Chondrocyte (in vitro differentiated cells): ENCODE measurements around the gene LSM6. TPM values are rescaled to one million over a fixed set of nuclear protein-coding genes. Genes with fewer than 3 reads are reported as not detected.

Experiments used
- DNase-seq: peaks from one replicate; pipeline ENCODE4 v3.0.0; 2021; ENCODE audit warnings: mixed read lengths, low spot score
- H3K27ac Mint-ChIP-seq: one replicate; pipeline ENCODE4 v1.8.0; 2021; ENCODE audit warnings: mild to moderate bottlenecking, moderate library complexity, mixed read lengths; ENCODE audit not compliant: unreplicated experiment
- H3K27me3 Mint-ChIP-seq: 2 replicates; pipeline ENCODE4 v1.8.0; 2021; ENCODE audit warnings: low read depth, mixed read lengths
- H3K36me3 Mint-ChIP-seq: 2 replicates; pipeline ENCODE4 v1.8.0; 2021; ENCODE audit warnings: low read depth, mixed read lengths
- H3K4me1 Mint-ChIP-seq: 2 replicates; pipeline ENCODE4 v1.8.0; 2021; ENCODE audit warnings: low read depth, mild to moderate bottlenecking, mixed read lengths
- H3K4me3 Mint-ChIP-seq: one replicate; pipeline ENCODE4 v1.8.0; 2021; ENCODE audit warnings: mild to moderate bottlenecking, moderate library complexity, mixed read lengths; ENCODE audit not compliant: unreplicated experiment
- H3K9me3 Mint-ChIP-seq: 2 replicates; pipeline ENCODE4 v1.8.0; 2021; ENCODE audit warnings: low read depth, mixed read lengths
- total RNA-seq: library from RNA; stranded (reverse); gene quantifications from 3 replicates; pipeline ENCODE4 v1.2.1, GENCODE V29; 2021
- TF ChIP-seq, protein P1 (sequence below): fragments of 200-600 bp; sonication (generic); IDR thresholded peaks from 2 replicates; pipeline ENCODE4 v1.5.0; 2021; ENCODE audit warnings: antibody characterized with exemption, mild to moderate bottlenecking, moderate library complexity

The LSM6 gene
- total RNA-seq, 1 donor from 2014 or later: 15.3 TPM

DNA sequence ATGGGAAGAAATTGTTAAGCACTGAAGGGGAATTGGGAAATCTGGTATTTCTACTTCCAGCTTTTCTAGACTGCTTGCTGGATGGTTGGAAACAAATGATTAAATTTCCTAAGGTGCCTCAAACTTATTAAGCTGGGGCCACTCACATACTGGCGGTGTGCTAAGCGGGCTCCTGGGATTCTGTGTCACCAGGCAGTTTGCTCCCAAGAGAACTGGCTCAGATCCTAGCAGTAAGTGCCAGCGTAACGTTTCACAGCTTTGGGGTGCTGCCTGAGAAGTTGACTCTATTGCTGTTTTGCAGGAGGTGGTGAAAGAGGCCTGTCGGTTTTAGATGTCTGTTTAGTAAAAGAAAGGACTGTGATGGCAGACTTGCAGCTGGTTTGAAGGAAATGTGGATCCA lies 31.9 kb downstream of the LSM6 start:
- Mint-ChIP-seq H3K36me3 (peaks cover 4% of the 10 kb centered on the region), H3K27ac (no peak overlapping the region), H3K4me1 (no peaks in the 10 kb centered on the region), H3K9me3 (peaks cover 9% of the 10 kb centered on the region), H3K27me3 (peaks cover 2% of the 10 kb centered on the region), H3K4me3 (no peak overlapping the region)
- TF ChIP-seq, protein P1, sequence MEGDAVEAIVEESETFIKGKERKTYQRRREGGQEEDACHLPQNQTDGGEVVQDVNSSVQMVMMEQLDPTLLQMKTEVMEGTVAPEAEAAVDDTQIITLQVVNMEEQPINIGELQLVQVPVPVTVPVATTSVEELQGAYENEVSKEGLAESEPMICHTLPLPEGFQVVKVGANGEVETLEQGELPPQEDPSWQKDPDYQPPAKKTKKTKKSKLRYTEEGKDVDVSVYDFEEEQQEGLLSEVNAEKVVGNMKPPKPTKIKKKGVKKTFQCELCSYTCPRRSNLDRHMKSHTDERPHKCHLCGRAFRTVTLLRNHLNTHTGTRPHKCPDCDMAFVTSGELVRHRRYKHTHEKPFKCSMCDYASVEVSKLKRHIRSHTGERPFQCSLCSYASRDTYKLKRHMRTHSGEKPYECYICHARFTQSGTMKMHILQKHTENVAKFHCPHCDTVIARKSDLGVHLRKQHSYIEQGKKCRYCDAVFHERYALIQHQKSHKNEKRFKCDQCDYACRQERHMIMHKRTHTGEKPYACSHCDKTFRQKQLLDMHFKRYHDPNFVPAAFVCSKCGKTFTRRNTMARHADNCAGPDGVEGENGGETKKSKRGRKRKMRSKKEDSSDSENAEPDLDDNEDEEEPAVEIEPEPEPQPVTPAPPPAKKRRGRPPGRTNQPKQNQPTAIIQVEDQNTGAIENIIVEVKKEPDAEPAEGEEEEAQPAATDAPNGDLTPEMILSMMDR: no peak
- DNase-seq: no peak

DNA sequence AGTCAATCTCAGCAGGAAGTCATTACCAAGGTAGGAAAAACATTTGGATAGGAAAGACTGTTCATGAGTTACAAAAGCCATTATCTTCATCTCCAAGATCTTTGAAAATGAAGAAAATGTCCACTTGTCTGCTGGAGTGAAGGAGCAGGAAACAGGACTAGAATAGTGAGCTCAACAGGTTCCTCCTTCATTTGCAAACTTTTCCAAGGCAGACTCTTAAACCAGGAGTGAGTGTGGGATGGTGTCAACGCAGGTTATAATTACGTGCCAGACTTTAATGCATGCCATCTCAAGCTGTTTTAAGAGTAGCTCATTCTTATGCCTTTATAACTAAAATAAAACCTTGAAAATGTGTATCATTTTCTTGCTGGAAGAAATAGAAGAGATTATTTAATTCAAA lies 35.4 kb downstream of the LSM6 start:
- no peaks in the 10 kb centered on the region for H3K9me3 Mint-ChIP-seq
- H3K36me3 Mint-ChIP-seq: no peaks in the 10 kb centered on the region
- TF ChIP-seq, protein P1: no peak
- H3K4me1 Mint-ChIP-seq: no peaks in the 10 kb centered on the region
- DNase-seq: no peak
- peaks cover 2% of the 10 kb centered on the region for H3K27me3 Mint-ChIP-seq
- no peak overlapping the region for H3K4me3 Mint-ChIP-seq
- H3K27ac Mint-ChIP-seq: no peak overlapping the region

DNA sequence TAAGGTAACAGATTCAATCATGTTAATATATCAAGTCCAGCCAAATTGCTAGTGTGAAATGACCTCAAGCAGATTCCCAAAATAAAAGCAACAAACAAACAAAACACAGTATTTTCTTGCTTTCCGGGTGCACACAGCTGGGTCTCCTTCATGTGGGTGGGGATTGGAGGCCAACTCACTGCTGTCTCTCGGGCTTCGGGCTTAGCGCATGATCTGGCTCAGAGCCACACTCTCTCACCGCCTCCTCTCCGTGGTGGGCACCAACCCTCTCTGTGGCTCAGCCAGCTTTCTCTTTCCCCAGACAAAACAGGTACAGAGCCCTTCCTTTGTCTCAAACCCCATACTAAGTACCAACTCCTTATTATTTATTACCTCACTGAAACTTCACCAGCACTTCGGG lies 35.9 kb downstream of the LSM6 start:
- Mint-ChIP-seq H3K9me3 (no peaks in the 10 kb centered on the region), H3K36me3 (no peaks in the 10 kb centered on the region), H3K27ac (no peak overlapping the region), H3K4me1 (no peaks in the 10 kb centered on the region), H3K4me3 (no peak overlapping the region), H3K27me3 (peaks cover 2% of the 10 kb centered on the region)
- TF ChIP-seq, protein P1: no peak
- DNase-seq: no peak

DNA sequence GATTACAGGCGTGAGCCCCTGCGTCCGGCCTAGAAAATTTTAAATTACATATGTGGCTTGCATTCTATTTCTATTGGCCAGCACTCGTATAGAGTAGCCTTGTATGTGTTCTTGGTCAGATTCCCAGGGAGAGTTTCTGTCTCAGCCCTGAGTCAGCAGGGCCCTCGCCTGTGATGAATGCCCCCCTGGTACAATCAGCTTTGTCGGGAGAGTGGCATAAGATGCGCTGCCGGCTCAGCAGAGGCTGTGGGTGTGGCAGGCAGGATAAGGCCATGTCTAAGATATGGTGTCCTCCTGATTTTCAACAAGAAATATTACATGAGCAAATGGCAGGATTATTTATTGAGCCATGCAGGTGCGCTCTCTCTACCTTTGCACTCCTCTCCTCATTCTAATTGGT lies 37.3 kb downstream of the LSM6 start:
- H3K4me1 Mint-ChIP-seq: no peaks in the 10 kb centered on the region
- no peak for DNase-seq
- no peak overlapping the region for H3K4me3 Mint-ChIP-seq
- H3K36me3 Mint-ChIP-seq: no peaks in the 10 kb centered on the region
- TF ChIP-seq, protein P1: no peak
- H3K27ac Mint-ChIP-seq: no peak overlapping the region
- H3K27me3 Mint-ChIP-seq: peaks cover 2% of the 10 kb centered on the region
- H3K9me3 Mint-ChIP-seq: no peaks in the 10 kb centered on the region

DNA sequence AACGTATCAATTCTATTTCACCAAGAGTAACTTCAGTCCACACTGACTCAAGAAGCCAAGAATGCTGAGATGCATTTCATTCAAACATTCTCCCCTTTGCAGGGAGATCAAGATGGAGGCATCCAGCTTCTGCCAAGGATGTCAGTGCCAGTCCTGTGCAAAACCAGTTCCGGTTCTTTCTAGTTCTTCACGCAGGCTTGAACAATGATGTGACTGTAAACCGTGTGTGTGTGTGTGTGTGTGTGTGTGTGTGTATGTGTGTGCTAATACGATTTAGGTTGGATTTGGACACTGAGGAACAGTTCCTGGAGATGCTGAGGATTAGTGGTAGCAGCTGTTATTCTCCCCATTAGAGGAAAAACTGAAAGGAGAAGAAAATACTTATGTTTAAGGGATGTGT lies 38.7 kb downstream of the LSM6 start, which contains the start of gene REELD1:
Gene REELD1, plus strand, starts transcription at position 301 of the 400 bp plus-strand sequence. CDS start 2,415 bp downstream, outside the sequence.
- Mint-ChIP-seq H3K4me3 (no peak within 1 kb of the TSS), H3K27ac (no peak within 1 kb of the TSS), H3K27me3 (peaks cover 2% of the 10 kb centered on the region)

More for the DNA sequence above, 38.7 kb downstream of the LSM6 start, which contains the start of gene REELD1:
- no peaks in the 10 kb centered on the region for H3K9me3 Mint-ChIP-seq
- H3K36me3 Mint-ChIP-seq: no peaks in the 10 kb centered on the region
- TF ChIP-seq, protein P1: no peak
- H3K4me1 Mint-ChIP-seq: no peaks in the 10 kb centered on the region
- no peak for DNase-seq
